NCI-H2196 treated with DMSO at 0.1 percent for 48 hours (cell line): ENCODE measurements around the gene HBP1.
A peak's percentile ranks its signal among the peaks of the same experiment; 100 is the strongest.
"Not testable (repeated sequence)": the region's sequence is repeated elsewhere in the genome, so short reads cannot be mapped to it uniquely, and the experiment has no call there.

ENCODE experiments used
- DNase-seq: peaks from one replicate; lab custom pipeline; 2025; ENCODE audit not compliant: unreplicated experiment; lab: John Stamatoyannopoulos, UW

The HBP1 gene

GRCh38 chr7:107168233-107169119 is at the start of gene HBP1:
HBP1 (plus strand) TSS chr7:107169003; CDS start chr7:107179894, 10,891 bp downstream.
- peak; percentile 98 for DNase-seq

GRCh38 chr7:107119376-107120105 is 49.3 kb upstream of the HBP1 start:
- no peak for DNase-seq

GRCh38 chr7:107122486-107122911 is 46.3 kb upstream of the HBP1 start:
- no peak for DNase-seq

- no peak for DNase-seq
Measured at GRCh38 chr7:107123392-107123791, 45.4 kb upstream of the HBP1 start.

- no peak for DNase-seq
Measured at GRCh38 chr7:107125475-107125874, 43.3 kb upstream of the HBP1 start.

- DNase-seq: no peak
Measured at GRCh38 chr7:107128217-107128616, 40.6 kb upstream of the HBP1 start.

- DNase-seq: no peak
Measured at GRCh38 chr7:107128748-107129147, 40.1 kb upstream of the HBP1 start.

- DNase-seq: no peak
Measured at GRCh38 chr7:107130487-107131220, 38.1 kb upstream of the HBP1 start.

- no peak for DNase-seq
Measured at GRCh38 chr7:107133396-107133795, 35.4 kb upstream of the HBP1 start.

GRCh38 chr7:107138696-107139420 is 29.9 kb upstream of the HBP1 start:
- DNase-seq: no peak

- not testable (repeated sequence) for DNase-seq
Measured at GRCh38 chr7:107143875-107144274, 24.9 kb upstream of the HBP1 start.

GRCh38 chr7:107145067-107145838 is 23.6 kb upstream of the HBP1 start:
- DNase-seq: no peak

GRCh38 chr7:107147464-107148393 is 21.1 kb upstream of the HBP1 start:
- peak; percentile 21 for DNase-seq

- no peak for DNase-seq
Measured at GRCh38 chr7:107148721-107149120, 20.1 kb upstream of the HBP1 start.

GRCh38 chr7:107149863-107150262 is 18.9 kb upstream of the HBP1 start:
- no peak for DNase-seq

- peak; percentile 13 for DNase-seq
Measured at GRCh38 chr7:107150375-107151073, 18.3 kb upstream of the HBP1 start.

- DNase-seq: no peak
Measured at GRCh38 chr7:107151538-107151937, 17.3 kb upstream of the HBP1 start.

GRCh38 chr7:107152011-107152410 is 16.8 kb upstream of the HBP1 start:
- no peak for DNase-seq
